Brain pericyte (primary cell): ENCODE results near the gene PID1.

ENCODE experiments used
- DNase-seq: peaks from one replicate; pipeline ENCODE4 v3.0.0-alpha.2; 2012; ENCODE audit warnings: low read depth, low spot score

The PID1 gene

DNA sequence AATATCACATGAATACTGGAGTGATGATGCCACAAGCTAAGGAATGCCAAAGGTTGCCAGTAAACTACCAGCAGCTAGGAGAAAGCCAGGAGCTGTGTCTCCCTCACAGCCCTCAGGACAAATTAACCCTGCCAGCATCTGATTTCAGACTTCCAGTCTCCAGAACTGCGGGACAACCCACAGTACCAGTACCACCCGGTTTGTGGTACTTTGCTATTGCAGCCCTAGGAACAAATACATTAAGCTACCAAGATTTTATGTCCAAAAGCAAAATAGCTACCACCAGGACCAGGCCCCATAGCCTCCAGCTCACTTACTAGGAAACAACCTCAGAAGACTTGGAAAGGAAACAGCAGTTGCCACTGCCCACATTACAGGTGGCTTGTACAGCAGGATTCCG lies 10.0 kb downstream of the PID1 start:
- no peak for DNase-seq

DNA sequence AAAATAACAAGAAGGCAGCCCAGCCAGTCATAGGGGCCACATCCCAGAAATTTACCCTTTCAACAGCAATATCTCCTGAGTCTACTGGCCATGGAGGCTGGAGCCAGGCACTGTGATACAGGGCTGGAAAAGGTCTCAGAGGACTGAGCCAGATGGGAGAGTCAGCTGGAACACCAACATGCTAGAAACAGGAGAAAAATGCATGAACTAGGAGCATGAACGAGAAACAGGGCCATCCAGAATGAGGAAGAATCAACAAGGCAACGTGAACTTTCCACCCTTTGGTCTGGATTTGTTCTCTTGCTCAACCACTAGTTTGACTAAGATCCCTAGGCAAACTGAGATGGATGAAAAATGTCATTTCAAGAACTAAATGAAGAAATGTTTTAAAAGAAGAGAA lies 13.1 kb downstream of the PID1 start:
- no peak for DNase-seq

DNA sequence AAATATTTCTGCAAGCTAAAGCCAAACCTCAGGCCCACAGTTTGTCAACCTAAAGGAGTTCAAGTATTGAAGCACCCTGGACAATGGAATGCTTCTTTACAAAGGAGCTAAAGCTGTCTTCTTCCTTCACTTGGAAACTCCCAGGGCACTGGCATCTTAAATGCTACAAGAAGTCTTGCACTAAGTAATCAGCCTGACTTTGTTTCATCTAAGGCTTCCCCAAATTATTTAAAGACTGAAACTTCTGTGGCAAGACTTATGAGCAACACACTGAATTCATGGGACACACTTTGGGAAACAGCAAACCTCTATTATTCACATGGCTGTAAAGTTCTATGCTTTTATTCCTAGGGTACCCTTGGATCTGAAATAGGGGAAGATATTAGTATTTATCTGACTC lies 14.7 kb downstream of the PID1 start:
- DNase-seq, result no peak

DNA sequence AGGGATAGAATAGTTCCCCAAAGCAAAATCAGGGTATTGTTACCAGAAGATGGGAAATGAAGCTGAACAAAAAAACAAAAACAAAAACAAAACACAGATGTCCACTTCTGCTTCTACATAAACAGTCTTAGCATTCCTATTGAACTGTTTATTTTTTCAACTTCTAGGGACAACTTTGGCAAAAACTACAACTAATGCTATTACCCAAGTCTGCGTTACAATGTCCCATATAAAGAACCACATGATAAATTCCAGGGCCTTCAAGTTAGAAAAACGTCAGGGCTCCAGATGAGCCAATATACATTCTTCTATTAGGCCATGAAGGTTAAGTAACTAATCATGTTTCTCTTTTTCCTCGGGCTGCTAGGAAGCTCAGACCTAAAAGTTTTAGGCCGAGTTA lies 16.9 kb downstream of the PID1 start:
- no peak for DNase-seq

DNA sequence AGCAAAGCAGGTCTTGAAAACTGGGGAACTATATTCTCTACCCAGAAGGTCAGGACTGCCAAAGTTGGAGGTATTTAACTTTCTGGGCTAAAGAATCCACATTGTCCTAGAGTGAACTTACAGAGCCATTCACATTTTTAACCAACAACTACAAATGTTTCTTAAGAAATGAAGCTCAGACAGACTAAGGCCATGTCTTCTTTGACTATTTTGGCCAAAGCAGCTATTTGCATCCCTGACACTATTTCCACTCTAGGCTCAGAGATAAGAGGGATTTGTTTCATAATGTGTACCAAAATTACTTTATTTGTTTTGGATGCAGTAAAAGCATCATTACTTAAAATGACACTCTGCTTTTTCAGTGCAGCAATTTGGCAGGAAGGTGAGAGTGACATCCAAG lies 18.1 kb downstream of the PID1 start:
- DNase-seq, result no peak

DNA sequence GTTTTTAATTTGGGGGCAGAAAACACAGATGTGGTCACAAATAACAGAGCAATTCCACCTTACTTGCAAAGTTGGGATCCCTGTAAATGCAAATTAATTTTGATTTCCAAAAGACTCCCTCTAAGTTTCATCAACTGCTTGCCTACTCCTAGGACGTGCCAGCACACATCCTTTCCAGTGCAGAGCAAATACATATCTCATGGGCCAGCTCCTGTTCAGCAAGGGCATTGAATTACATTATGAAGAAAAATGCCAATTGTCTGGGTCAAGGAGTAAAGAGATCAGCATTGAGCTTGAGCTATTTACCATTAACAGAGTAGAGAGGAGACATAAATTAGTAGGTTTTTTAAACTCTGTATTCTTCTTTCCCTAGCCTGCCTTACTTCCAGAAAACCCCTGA lies 18.8 kb downstream of the PID1 start:
- DNase-seq, result no peak

DNA sequence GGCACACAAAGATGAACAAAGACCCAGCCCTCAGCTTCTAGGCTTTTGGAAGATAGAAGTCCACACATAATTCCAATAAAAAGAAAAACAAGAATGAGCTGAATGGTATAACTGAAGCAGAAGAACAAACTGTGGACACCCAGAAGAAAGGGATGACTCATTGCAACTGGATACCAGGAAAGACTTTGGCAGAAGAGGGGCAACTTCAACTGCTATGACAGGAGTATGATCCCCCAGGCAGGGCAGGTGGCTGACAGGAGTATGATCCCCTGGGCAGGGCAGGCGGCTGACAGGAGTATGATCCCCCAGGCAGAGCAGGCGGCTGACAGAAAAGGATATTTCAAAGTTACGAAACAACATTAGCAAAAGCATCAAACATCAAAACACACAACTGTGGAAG lies 21.6 kb downstream of the PID1 start:
- DNase-seq, result no peak

DNA sequence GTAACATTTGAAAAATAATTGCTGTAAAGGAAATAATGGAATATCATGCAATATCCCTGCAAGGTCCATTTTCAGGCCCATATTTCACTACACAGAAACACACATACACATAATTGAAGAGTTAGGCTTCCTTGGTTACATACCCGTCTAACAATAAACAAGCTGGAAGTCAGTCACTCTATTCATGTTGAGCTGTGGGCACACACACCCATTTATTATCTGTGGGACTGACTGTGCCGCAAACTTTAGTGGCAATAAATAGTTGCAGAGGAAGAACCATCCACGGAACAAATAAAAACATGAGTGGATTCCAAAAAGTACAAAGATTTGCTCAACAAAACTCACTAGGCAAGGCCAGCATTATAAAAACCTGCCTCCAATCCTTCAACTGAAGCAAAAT lies 24.8 kb downstream of the PID1 start:
- DNase-seq, result no peak

DNA sequence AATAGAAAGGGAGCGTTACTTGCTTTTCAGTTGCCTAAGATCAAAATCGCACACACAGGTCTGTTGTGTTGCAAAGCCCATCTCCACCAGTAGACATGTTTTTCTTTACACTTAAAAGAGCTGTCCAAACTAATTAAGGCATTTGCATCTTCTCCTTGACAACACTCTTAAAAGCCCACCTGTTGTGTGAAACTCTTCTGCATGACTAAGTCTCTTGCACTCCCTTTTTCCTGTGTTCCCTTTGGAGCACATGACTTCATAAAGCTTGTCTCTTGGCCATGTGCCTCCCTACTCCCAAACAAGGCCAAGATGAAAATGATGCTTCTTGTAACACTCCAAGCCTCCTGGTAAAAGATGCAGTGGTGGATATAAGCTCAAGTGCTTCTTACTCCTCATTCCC lies 26.1 kb downstream of the PID1 start:
- DNase-seq, result no peak

DNA sequence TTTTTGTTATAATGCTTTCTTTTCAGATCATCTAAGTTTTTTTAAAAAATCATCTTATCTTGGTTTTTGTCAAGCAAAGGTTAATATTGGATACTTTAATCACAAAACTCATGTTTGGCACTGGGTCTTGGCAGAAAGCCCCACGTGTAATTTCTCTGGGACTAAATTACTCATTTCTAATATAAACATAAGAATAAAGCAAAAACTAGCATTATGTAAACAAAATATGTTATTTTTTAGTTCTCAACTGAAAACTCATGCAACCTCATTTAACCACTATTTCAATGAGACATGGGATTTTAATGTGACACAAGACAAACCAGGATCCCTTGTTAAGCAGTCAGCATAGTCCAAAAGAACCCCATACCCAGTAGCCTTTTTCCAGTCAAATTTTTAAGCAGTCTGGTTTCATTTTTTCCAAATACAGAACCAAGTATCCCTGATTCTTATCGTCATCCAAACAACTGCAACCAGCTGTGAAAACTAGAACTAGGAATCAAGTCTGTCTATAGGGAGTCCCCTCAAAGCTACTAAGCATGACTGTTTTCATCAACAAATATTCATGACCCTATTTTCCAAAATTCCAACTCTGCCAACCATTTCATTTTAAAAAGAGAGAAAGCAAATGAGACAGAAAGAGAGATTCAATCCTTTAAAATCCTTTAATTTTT lies 27.1 kb downstream of the PID1 start:
- DNase-seq, result no peak

DNA sequence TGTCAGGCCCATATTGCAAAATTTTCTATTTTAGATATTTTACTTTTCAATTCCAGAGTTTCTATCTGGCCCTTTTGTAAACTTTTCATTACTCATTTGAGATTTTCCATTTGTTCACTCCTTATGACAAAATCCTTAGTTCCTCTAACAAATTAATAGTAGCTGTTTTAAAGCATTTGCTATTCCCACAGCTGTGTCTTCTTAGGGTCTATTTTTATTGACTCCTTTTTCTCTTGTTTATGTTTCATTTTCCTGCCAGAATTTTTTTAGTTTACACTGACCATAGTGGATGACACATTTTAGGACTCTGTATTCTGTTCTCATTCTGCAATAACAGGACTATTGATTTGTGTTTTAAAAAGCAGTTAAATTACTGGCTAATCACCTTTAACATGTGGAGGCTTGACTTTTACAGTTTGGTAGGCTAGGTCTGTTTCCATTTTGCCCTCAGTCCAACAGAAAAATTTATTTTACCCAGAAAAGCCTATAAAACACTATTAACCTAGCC lies 30.0 kb downstream of the PID1 start:
- DNase-seq, result no peak

DNA sequence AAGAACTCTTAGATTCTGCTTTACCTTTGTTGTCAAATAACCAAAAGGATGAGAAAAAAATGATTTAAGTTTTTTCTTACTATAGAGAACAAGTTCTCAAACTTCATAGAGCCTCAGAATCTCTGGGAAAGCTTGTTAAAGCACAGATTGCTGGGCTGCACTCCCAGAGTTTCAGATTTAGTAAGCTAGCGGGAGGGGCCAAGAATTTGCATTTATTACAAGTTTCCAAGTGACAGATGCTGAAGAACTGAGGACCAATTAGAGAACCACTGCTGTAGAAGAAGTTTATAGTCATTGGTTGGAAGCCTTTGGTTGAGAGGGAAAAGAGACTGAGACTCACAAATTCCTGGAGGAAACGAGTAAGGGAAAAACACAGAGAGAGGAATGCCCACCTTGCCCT lies 32.1 kb downstream of the PID1 start:
- no peak for DNase-seq

DNA sequence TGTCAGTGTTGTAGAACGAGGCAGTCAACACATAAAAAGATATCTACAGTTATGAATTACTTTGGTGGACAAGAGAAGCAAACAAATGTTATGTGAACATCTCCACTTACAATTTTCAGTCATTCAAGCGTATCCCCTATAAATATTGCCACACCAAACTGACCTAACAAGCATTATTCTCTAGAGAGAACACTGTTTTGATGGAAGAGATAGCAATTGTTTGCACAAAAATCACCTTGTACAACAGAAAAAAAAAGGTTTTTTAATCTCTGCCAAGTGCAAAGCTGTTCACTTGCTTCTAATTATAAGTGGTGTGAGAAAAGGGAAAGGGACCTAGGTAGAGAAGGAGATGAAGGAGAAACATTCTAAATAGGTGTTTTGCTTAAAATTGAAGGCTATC lies 33.8 kb downstream of the PID1 start:
- DNase-seq, result no peak

DNA sequence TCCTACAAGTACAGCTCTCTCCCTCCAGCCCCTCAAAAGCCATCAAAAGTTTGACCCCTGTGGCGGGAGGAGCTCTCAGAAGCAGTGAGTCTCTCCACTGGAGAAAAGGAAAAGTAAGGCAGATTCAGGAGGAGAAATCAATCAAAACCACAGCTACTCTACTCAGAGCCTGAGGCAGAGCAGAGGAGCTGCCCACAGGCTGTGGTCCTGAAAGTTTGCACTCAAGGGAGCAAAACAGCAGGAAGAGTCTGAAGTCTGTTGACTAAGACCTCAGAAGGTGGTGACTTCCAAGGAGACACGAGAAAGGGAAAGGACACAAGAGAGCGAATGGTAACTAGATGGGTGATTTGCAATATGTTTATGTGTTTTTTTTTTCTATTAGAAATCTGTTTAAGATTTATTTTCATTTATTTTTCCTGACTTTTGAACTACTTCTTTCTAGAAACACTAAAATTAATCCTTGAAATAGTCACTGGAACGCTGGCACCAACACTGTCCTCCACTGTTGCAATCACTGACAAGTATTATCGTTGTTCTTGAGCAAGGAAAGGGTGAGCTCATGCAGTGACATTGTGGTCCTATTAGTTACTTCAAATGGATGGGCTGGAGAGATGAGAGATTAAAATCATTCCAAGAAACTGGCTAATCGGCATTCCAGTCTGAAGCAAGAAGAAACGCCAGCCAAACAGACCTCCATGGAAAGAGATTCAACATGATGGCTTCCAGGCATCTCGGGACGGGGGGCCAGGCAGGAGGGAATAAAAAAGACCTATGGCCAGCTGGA lies 35.8 kb downstream of the PID1 start:
- no peak for DNase-seq

DNA sequence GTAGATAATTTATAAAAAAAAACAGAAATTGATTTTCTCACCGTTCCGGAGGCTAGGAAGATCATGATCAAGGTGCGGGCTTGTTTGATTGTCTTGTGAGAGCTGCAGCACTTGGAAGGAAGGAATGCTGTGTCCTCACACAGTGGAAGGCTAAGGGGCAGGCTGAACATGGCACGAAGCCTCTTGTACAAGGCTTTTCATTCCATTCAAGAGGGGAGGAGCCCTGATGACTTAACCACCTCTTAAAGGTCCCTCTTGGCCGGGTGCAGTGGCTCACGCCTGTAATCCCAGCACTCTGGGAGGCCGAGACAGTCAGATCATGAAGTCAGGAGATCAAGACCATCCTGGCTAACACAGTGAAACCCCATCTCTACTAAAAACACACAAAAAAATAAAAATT lies 39.2 kb downstream of the PID1 start:
- no peak for DNase-seq

DNA sequence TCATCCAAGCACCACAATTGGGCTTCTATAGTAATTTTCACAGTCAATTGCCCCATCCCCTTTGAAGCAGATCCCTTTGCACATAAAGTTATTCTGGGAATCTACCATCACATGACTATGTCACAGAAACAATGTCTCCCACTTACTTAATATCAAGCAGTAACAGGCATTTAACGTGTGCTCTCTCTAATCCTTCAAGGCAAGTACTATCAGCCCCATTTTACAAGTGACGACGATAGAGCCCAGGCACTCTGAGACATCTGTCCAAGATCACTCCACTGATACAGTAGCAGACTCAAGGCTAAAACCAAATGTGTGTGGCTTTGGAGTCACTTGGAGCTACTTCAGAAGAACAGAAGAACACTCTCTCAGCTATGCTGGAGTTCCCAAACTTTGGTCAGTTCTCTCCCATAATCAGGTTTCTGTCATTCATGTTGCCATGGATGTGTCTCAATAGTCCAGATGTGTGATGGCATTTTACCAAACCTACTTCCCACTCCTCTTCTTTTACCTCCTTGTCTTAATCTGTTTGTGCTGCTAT lies 39.7 kb downstream of the PID1 start:
- DNase-seq, result no peak

DNA sequence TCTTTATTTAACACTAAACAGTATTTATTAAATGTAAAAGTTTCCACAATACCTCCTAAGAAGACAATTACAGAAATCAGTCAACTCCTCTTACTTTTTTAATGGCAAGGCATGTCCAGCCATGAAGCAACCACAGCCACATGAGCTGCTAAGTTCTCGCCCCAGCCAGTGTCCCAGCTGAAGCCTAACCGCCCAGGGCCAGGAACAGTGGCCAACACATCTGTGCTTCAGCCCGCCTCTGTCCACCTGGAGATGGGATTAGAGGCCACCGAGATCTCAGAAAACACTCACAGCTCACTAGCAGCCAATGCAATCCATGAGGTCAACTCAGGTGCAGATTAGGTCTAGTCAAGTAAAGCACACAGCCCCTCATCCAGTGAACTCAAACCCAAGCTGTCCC lies 40.2 kb downstream of the PID1 start:
- no peak for DNase-seq

DNA sequence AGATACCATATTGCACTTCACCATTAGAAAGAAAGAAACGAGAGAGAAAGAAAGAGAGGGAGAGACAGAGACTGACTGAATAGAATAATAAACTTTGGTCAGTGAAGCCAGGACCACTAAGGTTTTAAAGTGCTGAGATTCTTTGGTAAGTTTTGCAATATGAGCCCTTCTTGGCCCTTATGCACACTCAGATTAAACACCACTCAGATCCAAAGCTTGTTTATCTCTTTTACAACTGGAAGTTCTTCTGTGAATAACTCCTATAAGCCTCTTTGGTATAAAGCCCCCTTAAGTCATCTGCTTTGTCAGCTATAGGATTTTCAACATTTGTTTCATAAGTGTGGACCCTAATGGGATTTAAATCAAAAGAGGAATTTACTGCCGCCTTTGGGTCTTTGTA lies 40.8 kb downstream of the PID1 start:
- no peak for DNase-seq

DNA sequence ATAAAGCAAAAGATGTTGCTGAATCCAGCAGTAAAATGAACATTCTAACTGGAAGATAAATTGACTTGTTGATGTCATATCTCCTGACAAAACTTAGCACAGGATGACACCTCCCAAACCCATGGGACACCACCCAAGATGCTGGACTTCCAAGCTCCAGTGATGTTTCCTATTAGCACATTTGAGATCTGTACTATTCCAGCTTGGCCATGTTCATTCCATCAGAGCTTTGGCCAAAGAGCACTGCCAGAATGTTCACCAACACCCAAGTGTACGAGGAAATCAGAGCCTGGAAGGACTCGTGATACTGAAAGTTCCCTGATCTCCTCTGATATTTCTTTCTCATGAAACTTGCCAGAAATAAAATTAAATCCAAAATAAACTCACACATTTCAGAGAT lies 44.7 kb downstream of the PID1 start:
- DNase-seq, result no peak

DNA sequence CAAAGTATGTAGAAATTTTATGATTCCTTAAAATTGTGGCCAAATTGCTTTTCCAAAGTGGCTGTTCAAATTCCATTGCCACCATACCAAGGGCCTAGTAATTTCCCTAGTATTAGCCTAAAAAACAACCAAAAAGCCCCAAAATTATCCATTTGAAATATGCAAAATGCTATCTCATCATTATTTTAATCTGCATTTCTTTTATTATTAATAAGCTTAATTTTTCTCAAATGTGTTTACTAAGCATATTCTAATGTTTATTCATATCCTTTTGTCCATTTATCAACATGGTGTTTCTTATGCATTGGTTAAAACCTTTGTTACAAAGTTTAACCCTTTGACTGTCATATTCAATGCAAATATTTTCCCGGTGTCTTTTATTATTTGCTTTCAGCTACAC lies 48.0 kb downstream of the PID1 start:
- DNase-seq, result no peak

DNA sequence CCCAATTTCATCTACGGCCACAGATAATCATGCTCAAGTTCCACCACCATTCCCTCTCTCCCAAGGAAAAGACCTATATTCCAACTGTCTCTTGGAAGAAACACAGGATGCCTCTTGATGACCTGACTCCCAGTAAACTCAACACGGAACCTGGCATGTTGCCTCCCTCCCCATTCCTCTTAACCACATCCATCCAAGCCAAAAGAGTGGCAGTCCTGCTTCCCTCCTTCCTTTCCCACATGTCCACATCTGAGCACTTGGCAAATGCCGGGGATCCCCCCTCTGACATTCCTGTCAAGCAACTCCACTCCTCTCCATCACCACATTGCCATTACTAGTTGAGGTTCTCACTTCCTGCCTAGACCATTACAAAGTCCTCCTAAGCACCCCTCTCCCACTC lies 49.4 kb downstream of the PID1 start:
- DNase-seq, result no peak

DNA sequence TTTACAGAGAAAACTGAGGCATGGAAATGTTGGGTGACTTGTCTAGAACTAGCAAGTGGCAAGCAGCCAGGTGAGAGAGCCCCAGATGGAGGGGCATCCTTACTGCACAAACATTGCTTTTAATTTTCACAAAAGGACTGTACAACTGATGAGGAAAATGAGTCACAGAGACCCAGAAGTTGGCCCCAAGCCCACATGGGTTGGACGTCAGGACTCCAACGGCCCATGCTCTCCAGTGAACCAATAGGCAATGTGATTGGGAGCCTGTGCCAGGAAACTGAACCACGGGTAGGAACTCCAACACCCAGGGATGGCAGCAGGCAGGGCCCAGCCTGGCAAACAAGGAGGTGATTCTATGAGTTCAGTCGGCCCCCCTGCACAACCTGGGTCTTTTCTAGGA lies 50.8 kb downstream of the PID1 start:
- DNase-seq, result no peak

DNA sequence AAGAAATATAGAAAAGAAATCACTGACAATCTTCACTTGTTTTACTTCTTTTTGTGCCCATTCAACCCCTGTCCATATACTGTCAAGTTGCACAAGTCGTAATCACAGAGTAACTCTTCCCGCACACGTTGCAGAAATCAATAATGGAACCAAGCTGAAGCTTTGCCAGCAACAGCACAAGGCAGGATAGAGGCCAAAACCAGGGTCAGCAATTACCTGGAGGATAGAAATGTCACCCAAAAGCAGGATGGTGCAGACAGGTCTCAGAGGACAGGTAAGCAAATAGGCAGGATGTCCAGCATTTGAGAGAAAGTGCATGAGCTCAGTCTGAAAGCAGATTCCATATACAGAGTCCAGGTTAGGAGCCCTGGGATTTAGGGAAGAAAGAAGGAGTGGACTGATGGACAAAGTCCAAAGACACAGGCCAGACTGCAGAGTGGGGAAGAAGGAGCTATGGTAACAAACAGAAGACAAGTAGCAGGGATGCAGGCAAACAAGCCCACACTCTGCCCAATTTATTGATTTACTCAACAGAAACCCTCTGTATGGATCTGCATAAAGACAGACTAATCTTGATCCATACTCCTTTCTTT lies 52.7 kb downstream of the PID1 start:
- no peak for DNase-seq
